K562 (cell line): ENCODE results near the gene POLR2H. TPM values are rescaled to one million over a fixed set of nuclear protein-coding genes. Genes with fewer than 3 reads are reported as not detected.

ENCODE experiments used
- ATAC-seq: fragments of 200-7000 bp; cut with Tn5 transposase; 3 replicates; pipeline ENCODE4 v1.9.1; 2020; ENCODE audit warnings: moderate library complexity
- BruUV-seq: library from RNA; stranded (reverse); fragments of 400-500 nt; replicated peaks from 2 replicates; lab custom pipeline; 2021; lab: Mats Ljungman, UMichigan
- CTCF ChIA-PET: fragments of 300-600 bp; formaldehyde crosslinking; extraction: SDS; loops from one replicate; lab custom pipeline; 2021; ENCODE audit warnings: low intra/inter-chr PET ratio; lab: Yijun Ruan, JAX
- POLR2A ChIA-PET: fragments of 300-600, 350-650 bp; sonication (Branson Sonifier 250); formaldehyde crosslinking; extraction: SDS; loops from one replicate; lab custom pipeline; 2021; ENCODE audit warnings: antibody characterized with exemption, inconsistent platforms; lab: Yijun Ruan, JAX
- DNase-seq, 4 experiments: peaks; one replicate each; pipeline versions ENCODE4 v3.0.0 to v3.0.0-alpha.2; 2011 to 2018; ENCODE audit warnings: low spot score in 3 of 4, mixed read lengths in 3 of 4; ENCODE audit errors: extremely low read depth in 1 of 4
- FAIRE-seq: peaks from 2 replicates; lab custom pipeline; 2011; peaks lifted over from hg19 to GRCh38; lab: Jason Lieb, UNC
- H2AFZ ChIP-seq: 2 replicates; pipeline ENCODE4 v1.6.0; 2011; ENCODE audit warnings: low read depth, low read length, control low read depth, inconsistent platforms
- H3K27ac ChIP-seq: fragments of 200-600 bp; 3 replicates; pipeline ENCODE4 v1.8.0; 2011; ENCODE audit warnings: low read depth, mild to moderate bottlenecking, control low read depth, inconsistent platforms, low read length, moderate library complexity, mixed read lengths; ENCODE audit errors: extremely low read depth
- H3K27me3 ChIP-seq, 2 experiments: fragments of 300-600 bp in 1 of 2; 2 replicates in 1 of 2; 3 replicates in 1 of 2; pipeline versions ENCODE4 v1.6.0 to v1.8.0; 2011; ENCODE audit warnings: inconsistent platforms in 2 of 2, low read length in 2 of 2, mild to moderate bottlenecking in 1 of 2, mixed read lengths in 1 of 2, moderate library complexity in 1 of 2; ENCODE audit not compliant: control insufficient read depth in 2 of 2, insufficient read depth in 2 of 2
- H3K36me3 ChIP-seq: fragments of 300-600 bp; 3 replicates; pipeline ENCODE4 v1.8.0; 2011; ENCODE audit warnings: mild to moderate bottlenecking, low read length, inconsistent platforms; ENCODE audit not compliant: control insufficient read depth, insufficient read depth
- H3K4me1 ChIP-seq, 2 experiments: fragments of 200-600 bp in 1 of 2; replicated peaks in 1 of 2; 2 replicates in 1 of 2; 3 replicates in 1 of 2; pipeline versions ENCODE4 v1.5.1 to v1.8.0; 2011; ENCODE audit warnings: inconsistent platforms in 2 of 2, low read length in 2 of 2, mild to moderate bottlenecking in 1 of 2, mixed read lengths in 1 of 2, moderate library complexity in 1 of 2; ENCODE audit not compliant: control insufficient read depth in 2 of 2, insufficient read depth in 2 of 2
- H3K4me2 ChIP-seq: 2 replicates; pipeline ENCODE4 v1.6.1; 2011; ENCODE audit warnings: low read length, control low read depth, inconsistent platforms, mixed read lengths; ENCODE audit not compliant: insufficient read depth
- H3K4me3 ChIP-seq: fragments of 200-600 bp; sonication (generic), shearing (Covaris generic); 2 replicates; pipeline ENCODE4 v1.5.1; 2016; ENCODE audit warnings: control low read depth, inconsistent platforms
- H3K79me2 ChIP-seq: fragments of 200-600 bp; 3 replicates; pipeline ENCODE4 v1.8.0; 2011; ENCODE audit warnings: low read length, inconsistent platforms; ENCODE audit not compliant: control insufficient read depth, insufficient read depth
- H3K9ac ChIP-seq, 2 experiments: 2 replicates each; pipeline versions ENCODE4 v1.6.0 to v1.6.1; 2011; ENCODE audit warnings: low read depth in 2 of 2, low read length in 2 of 2, control low read depth in 1 of 2, inconsistent platforms in 1 of 2, mild to moderate bottlenecking in 1 of 2, mixed read lengths in 1 of 2; ENCODE audit not compliant: insufficient read depth in 1 of 2
- H3K9me1 ChIP-seq: one replicate; pipeline ENCODE4 v1.6.0; 2011; ENCODE audit warnings: inconsistent platforms, mild to moderate bottlenecking, low read length, moderate library complexity; ENCODE audit not compliant: control insufficient read depth, insufficient read depth
- H3K9me3 ChIP-seq: replicated peaks from 2 replicates; pipeline ENCODE4 v1.5.1; 2011; ENCODE audit warnings: low read depth, low read length, inconsistent platforms; ENCODE audit not compliant: control insufficient read depth, insufficient read depth
- H4K20me1 ChIP-seq: replicated peaks from 2 replicates; pipeline ENCODE4 v1.6.1; 2011; ENCODE audit warnings: low read length, inconsistent platforms, mixed read lengths; ENCODE audit not compliant: control insufficient read depth, insufficient read depth
- E2F6 ChIP-seq, 2 experiments: IDR thresholded peaks; 2 replicates each; pipeline ENCODE4 v1.6.1; 2011; ENCODE audit warnings: borderline replicate concordance in 1 of 2, control low read depth in 1 of 2, low read depth in 1 of 2, low read length in 1 of 2, mild to moderate bottlenecking in 1 of 2, mixed read lengths in 1 of 2, moderate library complexity in 1 of 2; ENCODE audit not compliant: insufficient read depth in 1 of 2, insufficient read length in 1 of 2, poor library complexity in 1 of 2, severe bottlenecking in 1 of 2; ENCODE audit errors: extremely low read depth in 1 of 2
- ZNF24 ChIP-seq: fragments of 450-650 bp; IDR thresholded peaks from 2 replicates; pipeline ENCODE4 v1.6.1; 2016
- WGBS: fragments of 100-300 bp; shearing (Covaris generic); methylation state at CpG from one replicate; pipeline ENCODE4 v1.1.6; 2016; ENCODE audit warnings: low coverage, mixed read lengths; ENCODE audit not compliant: insufficient coverage; ENCODE audit errors: missing lambda C conversion rate; 5-methylcytosine and 5-hydroxymethylcytosine counted together
- in situ Hi-C: fragments of 300-500 bp; cut with MboI; formaldehyde crosslinking; loops from 4 replicates; pipeline ENCODE4 v1.15.0; 2018; ENCODE audit warnings: inconsistent platforms, mixed read lengths
- intact Hi-C: fragments of 100-400 bp; cut with micrococcal nuclease; formaldehyde crosslinking; loops from 2 replicates; pipeline ENCODE4 v1.14.2; 2022
- polyA plus RNA-seq, 8 experiments: library from polyadenylated mRNA; depleted of rRNA in 4 of 8; stranded (reverse) in 5 of 8; unstranded in 3 of 8; fragments of >200 nt; fragmentation: Nextera tagmentation in 2 of 8; fragmentation: Illumina TruSeq in 1 of 8; extraction: Ambion mirVana in 2 of 8; extraction: Trizol in 1 of 8; gene quantifications; 2 replicates each; pipeline versions ENCODE4 v1.2.1 to v1.2.3, GENCODE V29; 2011 to 2014; ENCODE audit warnings: inconsistent platforms in 1 of 8, missing spikeins in 1 of 8
- total RNA-seq, 7 experiments: library from RNA; depleted of rRNA in 6 of 7; stranded (reverse); fragments of >200 nt in 6 of 7; fragmentation: Illumina TruSeq in 2 of 7; extraction: Trizol in 2 of 7; gene quantifications; 2 replicates each; pipeline versions ENCODE4 v1.2.1 to v1.2.3, GENCODE V29; 2011 to 2021; ENCODE audit warnings: low replicate concordance in 1 of 7
- TF ChIP-seq, protein P1 (sequence below): sonication (generic); formaldehyde crosslinking; IDR thresholded peaks from 2 replicates; pipeline ENCODE4 v1.8.0; 2022; ENCODE audit warnings: mild to moderate bottlenecking, missing genetic modification reagents, borderline replicate concordance

Gene POLR2H
- total and polyA plus RNA-seq, 9 of the 15 experiments (the other 6 are each of a cell fraction or from before 2014, with no cell fraction given): 128 to 512 (median 220) TPM

DNA sequence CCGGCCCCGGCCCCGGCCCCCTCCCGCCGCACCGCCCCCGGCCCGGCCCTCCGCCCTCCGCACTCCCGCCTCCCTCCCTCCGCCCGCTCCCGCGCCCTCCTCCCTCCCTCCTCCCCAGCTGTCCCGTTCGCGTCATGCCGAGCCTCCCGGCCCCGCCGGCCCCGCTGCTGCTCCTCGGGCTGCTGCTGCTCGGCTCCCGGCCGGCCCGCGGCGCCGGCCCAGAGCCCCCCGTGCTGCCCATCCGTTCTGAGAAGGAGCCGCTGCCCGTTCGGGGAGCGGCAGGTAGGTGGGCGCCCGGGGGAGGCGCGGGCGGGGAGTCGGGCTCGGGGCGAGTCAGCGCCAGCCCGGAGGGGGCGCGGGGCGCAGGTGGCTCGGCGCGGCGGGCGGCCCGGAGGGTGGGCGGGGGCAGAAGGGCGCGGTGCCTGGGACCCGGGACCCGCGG is 18.7 kb downstream of the POLR2H start (continued):
- TF ChIP-seq, protein P1, sequence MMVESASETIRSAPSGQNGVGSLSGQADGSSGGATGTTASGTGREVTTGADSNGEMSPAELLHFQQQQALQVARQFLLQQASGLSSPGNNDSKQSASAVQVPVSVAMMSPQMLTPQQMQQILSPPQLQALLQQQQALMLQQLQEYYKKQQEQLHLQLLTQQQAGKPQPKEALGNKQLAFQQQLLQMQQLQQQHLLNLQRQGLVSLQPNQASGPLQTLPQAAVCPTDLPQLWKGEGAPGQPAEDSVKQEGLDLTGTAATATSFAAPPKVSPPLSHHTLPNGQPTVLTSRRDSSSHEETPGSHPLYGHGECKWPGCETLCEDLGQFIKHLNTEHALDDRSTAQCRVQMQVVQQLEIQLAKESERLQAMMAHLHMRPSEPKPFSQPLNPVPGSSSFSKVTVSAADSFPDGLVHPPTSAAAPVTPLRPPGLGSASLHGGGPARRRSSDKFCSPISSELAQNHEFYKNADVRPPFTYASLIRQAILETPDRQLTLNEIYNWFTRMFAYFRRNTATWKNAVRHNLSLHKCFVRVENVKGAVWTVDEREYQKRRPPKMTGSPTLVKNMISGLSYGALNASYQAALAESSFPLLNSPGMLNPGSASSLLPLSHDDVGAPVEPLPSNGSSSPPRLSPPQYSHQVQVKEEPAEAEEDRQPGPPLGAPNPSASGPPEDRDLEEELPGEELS (CRISPR knock-in tag): no peak

GRCh38 chr3:184380627-184381260 is 19.2 kb downstream of the POLR2H start:
- TF ChIP-seq ZNF24 (no peak), E2F6 (IDR thresholded peaks at IDR 0.05; ENCODE audit: borderline replicate concordance in 1 of 2, extremely low read depth in 1 of 2, insufficient read depth in 1 of 2, insufficient read length in 1 of 2, low read depth in 1 of 2, low read length in 1 of 2, poor library complexity in 1 of 2, severe bottlenecking in 1 of 2) (peak in 1 of 2 experiments; percentile 2)
- TF ChIP-seq, all 486 proteins: peak for 1
- peaks cover 5 to 34% of the 10 kb centered on the region in 2 experiments; a peak in 4 of 5 replicates for H3K4me1 ChIP-seq
- H3K27me3 ChIP-seq: peaks cover 15 to 47% of the 10 kb centered on the region in 2 experiments
- no peaks in the 10 kb centered on the region for H3K9me3 ChIP-seq
- no peak overlapping the region for H2AFZ ChIP-seq
- FAIRE-seq (no peak), ATAC-seq (no peak), DNase-seq (no peak)
- no peaks in the 10 kb centered on the region for H3K9me1 ChIP-seq
- in situ Hi-C loops: no loop called here
- 0 out of 2 replicates have a peak, but pooled peaks cover 3% of the 10 kb centered on the region for H4K20me1 ChIP-seq
- intact Hi-C loops: loop anchor here (10.0 kb wide), 1 partner anchor 334 kb away; the partner anchor contains the start of gene MAGEF1
- no TSS peak for BruUV-seq
- H3K4me3 ChIP-seq: no peak overlapping the region
- H3K9ac ChIP-seq: no peak overlapping the region; a peak in 1 of 4 replicates
- CTCF ChIA-PET: no interaction called here
- no peaks in the 10 kb centered on the region for H3K36me3 ChIP-seq
- H3K27ac ChIP-seq: no peak overlapping the region
- POLR2A ChIA-PET: interaction anchor here (1.0 kb wide), 1 partner anchor 9 kb away, joined by 4 read pairs; no protein-coding TSS in a partner anchor
- no peaks in the 10 kb centered on the region for H3K79me2 ChIP-seq
- 20% methylated on average over 32 of the region's 42 CpGs for WGBS
- no peak overlapping the region for H3K4me2 ChIP-seq
